Vagina (tissue), 2 donors: ENCODE results near the gene PDE9A. TPM values are rescaled to one million over a fixed set of nuclear protein-coding genes. Genes with fewer than 3 reads are reported as not detected.

ENCODE experiments used
- DNase-seq, 2 donors: peaks; one replicate each; pipeline ENCODE4 v3.0.0-alpha.2; 2017; ENCODE audit errors: extremely low spot score in 2 of 2
- H3K27ac ChIP-seq: fragments of 200-600 bp; sonication (generic); one replicate; pipeline ENCODE4 v1.5.1; 2019
- H3K27me3 ChIP-seq: fragments of 200-600 bp; sonication (generic); one replicate; pipeline ENCODE4 v1.5.1; 2019
- H3K36me3 ChIP-seq, 2 donors: fragments of 200-600 bp; sonication (generic); one replicate each; pipeline ENCODE4 v1.5.1; 2017 to 2019
- H3K4me1 ChIP-seq: fragments of 200-600 bp; sonication (generic); one replicate; pipeline ENCODE4 v1.5.1; 2019
- H3K4me3 ChIP-seq, 2 donors: fragments of 200-600 bp; sonication (generic); 1 replicate in 1 of 2; 2 replicates in 1 of 2; pipeline ENCODE4 v1.5.1; 2016 to 2019
- H3K9me3 ChIP-seq: fragments of 200-600 bp; sonication (generic); one replicate; pipeline ENCODE4 v1.5.1; 2019
- CTCF ChIP-seq, 3 experiments: fragments of 450-650 bp in 2 of 3; fragments of 200-600 bp in 1 of 3; sonication (generic) in 1 of 3; IDR thresholded peaks; one replicate each; pipeline ENCODE4 v1.5.1; 2017 to 2019; ENCODE audit warnings: antibody characterized with exemption in 3 of 3, mild to moderate bottlenecking in 2 of 3, moderate library complexity in 2 of 3
- POLR2A ChIP-seq, 2 donors: fragments of 450-650 bp; IDR thresholded peaks; one replicate each; pipeline ENCODE4 v1.6.1; 2017; ENCODE audit warnings: antibody characterized with exemption in 2 of 2, mild to moderate bottlenecking in 2 of 2, moderate library complexity in 2 of 2
- POLR2AphosphoS5 ChIP-seq, 2 donors: sonication (generic); formaldehyde crosslinking; IDR thresholded peaks; one replicate each; pipeline ENCODE4 v1.9.0; 2017; ENCODE audit warnings: antibody characterized with exemption in 2 of 2, mild to moderate bottlenecking in 2 of 2, low read depth in 1 of 2; ENCODE audit not compliant: insufficient read depth in 1 of 2
- intact Hi-C: fragments of 100-400 bp; cut with DNase I; formaldehyde crosslinking; loops from one replicate; pipeline ENCODE4 v1.15.1; 2023
- total RNA-seq: library from RNA; depleted of rRNA; stranded (reverse); fragments of >200 nt; gene quantifications from one replicate; pipeline ENCODE4 v1.2.3, GENCODE V29; 2016

PDE9A gene
- total RNA-seq, 1 donor from 2014 or later: 9.6 TPM

- no peaks in the 10 kb centered on the region for H3K4me1 ChIP-seq
- no peak for DNase-seq
- no peaks in the 10 kb centered on the region for H3K27me3 ChIP-seq
- H3K27ac ChIP-seq: no peak overlapping the region
- H3K9me3 ChIP-seq: no peaks in the 10 kb centered on the region
- intact Hi-C loops: no loop called here
- H3K36me3 ChIP-seq: no peaks in the 10 kb centered on the region
- TF ChIP-seq POLR2AphosphoS5 (IDR thresholded peaks at IDR 0.05; ENCODE audit: insufficient read depth in 1 of 2, low read depth in 1 of 2) (no peak), POLR2A (IDR thresholded peaks at IDR 0.05) (no peak), CTCF (IDR thresholded peaks at IDR 0.05) (no peak)
- no peak overlapping the region for H3K4me3 ChIP-seq
Observed at GRCh38 chr21:42754270-42754933, 101.0 kb downstream of the PDE9A start.

- H3K27me3 ChIP-seq: no peaks in the 10 kb centered on the region
- no peak for TF ChIP-seq CTCF (IDR thresholded peaks at IDR 0.05)
- no peak for TF ChIP-seq POLR2A (IDR thresholded peaks at IDR 0.05)
- no peak for TF ChIP-seq POLR2AphosphoS5 (IDR thresholded peaks at IDR 0.05; ENCODE audit: insufficient read depth in 1 of 2, low read depth in 1 of 2)
- no peak overlapping the region for H3K4me3 ChIP-seq
- H3K27ac ChIP-seq: no peak overlapping the region
- no peaks in the 10 kb centered on the region for H3K4me1 ChIP-seq
- intact Hi-C loops: no loop called here
- H3K9me3 ChIP-seq: no peaks in the 10 kb centered on the region
- no peak for DNase-seq
- H3K36me3 ChIP-seq: no peaks in the 10 kb centered on the region
Observed at GRCh38 chr21:42755031-42755665, 101.7 kb downstream of the PDE9A start.

- H3K36me3 ChIP-seq: no peaks in the 10 kb centered on the region
- H3K27ac ChIP-seq: no peak overlapping the region
Observed at GRCh38 chr21:42755766-42756579, 102.6 kb downstream of the PDE9A start.

GRCh38 chr21:42756580-42757250 lies 103.3 kb downstream of the PDE9A start:
- no peak overlapping the region for H3K27ac ChIP-seq
- no peaks in the 10 kb centered on the region for H3K9me3 ChIP-seq
- H3K27me3 ChIP-seq: no peaks in the 10 kb centered on the region
- no peaks in the 10 kb centered on the region for H3K4me1 ChIP-seq
- H3K4me3 ChIP-seq: no peak overlapping the region
- no peaks in the 10 kb centered on the region for H3K36me3 ChIP-seq
- DNase-seq: no peak
- intact Hi-C loops: no loop called here
- no peak for TF ChIP-seq POLR2AphosphoS5 (IDR thresholded peaks at IDR 0.05; ENCODE audit: insufficient read depth in 1 of 2, low read depth in 1 of 2)
- TF ChIP-seq CTCF (IDR thresholded peaks at IDR 0.05): no peak
- TF ChIP-seq POLR2A (IDR thresholded peaks at IDR 0.05): no peak

More at GRCh38 chr21:42755766-42756579, 102.6 kb downstream of the PDE9A start:
- TF ChIP-seq POLR2AphosphoS5 (IDR thresholded peaks at IDR 0.05; ENCODE audit: insufficient read depth in 1 of 2, low read depth in 1 of 2) (no peak), CTCF (IDR thresholded peaks at IDR 0.05) (no peak), POLR2A (IDR thresholded peaks at IDR 0.05) (no peak)
- Histone ChIP-seq H3K4me1 (no peaks in the 10 kb centered on the region), H3K4me3 (no peak overlapping the region), H3K27me3 (no peaks in the 10 kb centered on the region), H3K9me3 (no peaks in the 10 kb centered on the region)
- DNase-seq: no peak
- intact Hi-C loops: no loop called here
